Measurements from ENCODE around the gene UNC93B1.

UNC93B1 gene

GRCh38 chr11:68003846-68004550, at the start of gene UNC93B1:
Gene UNC93B1 (minus strand): TSS chr11:68004097. CDS start chr11:68004043, 54 bp downstream.
- DNase-seq (ENCODE audit: low read depth, low spot score): no peak

GRCh38 chr11:68053117-68053516, 49.2 kb upstream of the UNC93B1 start:
- no peak for DNase-seq (ENCODE audit: low read depth, low spot score)

GRCh38 chr11:68052137-68052873, 48.4 kb upstream of the UNC93B1 start:
- no peak for DNase-seq (ENCODE audit: low read depth, low spot score)

- no peak for DNase-seq (ENCODE audit: low read depth, low spot score)
These were observed 47.6 kb upstream of the UNC93B1 start for GRCh38 chr11:68051191-68052136.

- no peak for DNase-seq (ENCODE audit: low read depth, low spot score)
These were observed 46.5 kb upstream of the UNC93B1 start for GRCh38 chr11:68050371-68050841.

- DNase-seq (ENCODE audit: low read depth, low spot score): no peak
These were observed 45.8 kb upstream of the UNC93B1 start for GRCh38 chr11:68049509-68050370.

- DNase-seq (ENCODE audit: low read depth, low spot score): no peak
These were observed 45.0 kb upstream of the UNC93B1 start for GRCh38 chr11:68048681-68049508.

- DNase-seq (ENCODE audit: low read depth, low spot score): no peak
These were observed 43.8 kb upstream of the UNC93B1 start for GRCh38 chr11:68047437-68048290.

GRCh38 chr11:68044898-68045351, 41.0 kb upstream of the UNC93B1 start:
- no peak for DNase-seq (ENCODE audit: low read depth, low spot score)

GRCh38 chr11:68044145-68044813, 40.4 kb upstream of the UNC93B1 start:
- no peak for DNase-seq (ENCODE audit: low read depth, low spot score)

GRCh38 chr11:68043349-68044144, 39.6 kb upstream of the UNC93B1 start:
- DNase-seq (ENCODE audit: low read depth, low spot score): no peak

GRCh38 chr11:68043029-68043348, 39.1 kb upstream of the UNC93B1 start:
- DNase-seq (ENCODE audit: low read depth, low spot score): no peak

- DNase-seq (ENCODE audit: low read depth, low spot score): no peak
These were observed 38.5 kb upstream of the UNC93B1 start for GRCh38 chr11:68042219-68043028.

- no peak for DNase-seq (ENCODE audit: low read depth, low spot score)
These were observed 37.8 kb upstream of the UNC93B1 start for GRCh38 chr11:68041617-68042218.

GRCh38 chr11:68040957-68041591, 37.2 kb upstream of the UNC93B1 start:
- no peak for DNase-seq (ENCODE audit: low read depth, low spot score)

Data from smooth muscle cell of the brain vasculature (primary cell).